GM21576 (cell line): Measurements from ENCODE around the gene CDC27.
"Not testable (repeated sequence)": the region's sequence is repeated elsewhere in the genome, so short reads cannot be mapped to it uniquely, and the experiment has no call there.

Experiments used
- ATAC-seq: cut with Tn5 transposase; IDR thresholded peaks from one replicate; pipeline ENCODE4 v1.9.1; 2021; ENCODE audit warnings: mild to moderate bottlenecking, moderate library complexity; ENCODE audit not compliant: unreplicated experiment

The CDC27 gene

GRCh38 chr17:47074361-47074760 lies 114.7 kb downstream of the CDC27 start:
- ATAC-seq: not testable (repeated sequence)

DNA sequence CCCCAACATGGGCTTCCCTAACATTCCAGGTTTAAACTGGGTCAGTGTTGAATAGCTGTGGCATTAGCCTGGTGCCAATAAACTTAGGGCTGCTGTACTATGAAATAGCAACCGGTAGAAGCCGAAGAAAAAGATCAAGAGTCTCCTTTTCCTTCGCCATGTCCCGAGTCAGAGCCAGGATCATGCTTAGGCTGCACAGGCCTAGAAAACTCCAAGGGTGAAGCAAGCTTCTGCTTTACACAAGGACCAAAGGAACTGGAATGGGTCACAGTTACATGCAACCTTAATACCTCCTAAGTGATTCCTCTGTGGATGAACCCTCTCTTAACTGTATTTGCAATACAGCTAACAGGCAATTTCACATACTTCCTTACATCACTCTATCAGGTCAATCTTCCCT lies 115.5 kb downstream of the CDC27 start:
- not testable (repeated sequence) for ATAC-seq

- no peak for ATAC-seq
Observed at GRCh38 chr17:47072886-47073285, 116.2 kb downstream of the CDC27 start.

GRCh38 chr17:47071171-47071570 lies 117.9 kb downstream of the CDC27 start:
- not testable (repeated sequence) for ATAC-seq

- not testable (repeated sequence) for ATAC-seq
Observed at GRCh38 chr17:47070266-47070665, 118.8 kb downstream of the CDC27 start.
